SK-N-SH (cell line): Measurements from ENCODE around the gene C20orf204.

Experiments used
- CTCF ChIP-seq: fragments of 200-600 bp; sonication (generic); IDR thresholded peaks from 2 replicates; pipeline ENCODE4 v1.6.1; 2017; ENCODE audit warnings: antibody characterized with exemption, mild to moderate bottlenecking, moderate library complexity
- RAD21 ChIP-seq: IDR thresholded peaks from 2 replicates; pipeline ENCODE4 v1.6.1; 2012; ENCODE audit warnings: mild to moderate bottlenecking, low read length

- TF ChIP-seq RAD21 (no peak), CTCF (no peak)
These were observed 4.1 kb upstream of the C20orf204 start for GRCh38 chr20:64031822-64032314.
